GM20431 (cell line): Measurements from ENCODE around the gene EFR3B.
"Not testable (repeated sequence)": the region's sequence is repeated elsewhere in the genome, so short reads cannot be mapped to it uniquely, and the experiment has no call there.

ENCODE experiments used
- in situ Hi-C: fragments of 300-500 bp; cut with MseI, MboI; formaldehyde crosslinking; loops from one replicate; pipeline ENCODE4 v1.15.0; 2020; ENCODE audit warnings: low sequenced_read_pairs; ENCODE audit not compliant: unreplicated experiment

The EFR3B gene

DNA sequence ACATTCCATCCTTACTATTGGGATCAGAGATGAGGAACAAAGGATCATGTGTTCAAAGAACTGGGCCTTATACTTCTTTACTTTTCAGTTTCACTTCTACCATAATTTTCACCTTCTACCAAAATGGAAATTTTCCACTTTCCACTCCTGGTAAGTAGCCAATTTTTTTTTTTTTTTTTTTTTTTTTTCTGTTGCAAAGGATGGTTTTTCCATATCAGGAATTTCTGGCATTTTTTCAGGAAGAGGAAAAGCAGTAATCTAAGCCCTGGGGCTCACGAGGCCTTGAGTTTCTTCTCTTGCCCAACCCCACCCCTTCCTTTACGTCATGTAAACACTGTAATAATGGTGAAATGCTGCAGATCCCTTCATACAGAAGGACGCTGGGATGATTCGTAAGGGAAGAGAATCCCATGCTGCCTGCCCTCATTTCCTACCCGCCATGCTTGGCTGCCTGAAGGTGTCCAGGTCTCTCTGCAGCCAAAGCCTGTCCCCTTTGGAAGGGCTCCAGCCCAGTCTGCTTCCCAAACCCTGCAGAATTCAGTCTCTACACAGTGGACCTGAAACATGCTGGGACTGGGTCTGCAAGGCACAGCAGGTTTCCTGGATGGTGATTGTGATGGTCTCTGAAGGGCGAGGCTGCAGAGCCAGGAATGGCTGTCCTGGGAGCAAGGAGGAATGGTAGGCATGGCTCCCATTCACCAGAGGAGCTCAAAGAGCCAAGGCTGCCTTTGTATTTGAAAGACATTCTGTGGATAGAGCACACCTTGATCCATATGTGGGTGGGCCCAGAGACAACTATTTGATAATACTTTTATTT, 57.0 kb downstream of the EFR3B start:
- in situ Hi-C loops, result no loop called here

DNA sequence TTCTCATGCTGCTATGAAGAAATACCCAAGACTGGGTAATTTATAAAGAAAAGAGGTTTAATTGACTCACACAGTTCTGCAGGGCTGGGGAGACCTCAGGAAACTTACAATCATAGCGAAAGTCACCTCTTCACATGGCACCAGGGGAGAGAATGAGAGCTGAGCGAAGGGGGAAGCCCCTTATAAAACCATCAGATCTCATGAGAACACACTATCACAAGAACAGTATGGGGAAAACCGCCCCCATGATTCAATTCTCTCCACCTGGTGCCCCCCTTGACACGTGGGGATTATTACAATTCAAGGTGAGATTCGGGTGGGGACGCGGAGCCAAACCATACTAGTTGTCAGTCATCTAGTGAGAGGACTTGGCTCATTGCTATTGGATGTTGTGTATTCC, 60.5 kb downstream of the EFR3B start:
- in situ Hi-C loops, result not testable (repeated sequence)

DNA sequence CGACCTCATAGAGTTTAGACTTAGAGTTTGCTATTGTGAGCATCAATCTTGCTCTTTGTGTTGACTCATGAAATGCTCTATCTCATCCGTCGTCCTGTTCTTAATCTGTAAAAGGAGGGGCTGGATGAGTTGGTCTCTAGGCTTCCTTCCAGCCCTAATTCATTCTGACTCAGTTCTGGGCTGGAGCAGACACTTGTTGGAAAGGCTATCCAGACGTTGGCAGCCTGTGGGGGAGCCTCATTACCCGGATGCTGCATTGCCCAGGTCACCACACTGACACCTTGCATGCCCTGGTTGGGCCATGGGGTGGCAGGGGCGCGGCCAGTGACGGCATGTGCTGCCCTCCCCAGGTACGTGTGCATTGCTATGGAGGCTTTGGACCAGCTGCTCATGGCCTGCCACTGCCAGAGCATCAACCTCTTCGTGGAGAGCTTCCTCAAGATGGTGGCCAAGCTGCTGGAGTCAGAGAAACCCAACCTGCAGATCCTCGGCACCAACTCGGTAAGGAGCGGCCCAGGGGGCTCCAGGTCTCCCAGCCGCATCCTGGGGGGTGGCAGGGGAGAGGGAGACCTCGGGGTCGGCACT, 61.5 kb downstream of the EFR3B start:
- in situ Hi-C loops, result no loop called here

DNA sequence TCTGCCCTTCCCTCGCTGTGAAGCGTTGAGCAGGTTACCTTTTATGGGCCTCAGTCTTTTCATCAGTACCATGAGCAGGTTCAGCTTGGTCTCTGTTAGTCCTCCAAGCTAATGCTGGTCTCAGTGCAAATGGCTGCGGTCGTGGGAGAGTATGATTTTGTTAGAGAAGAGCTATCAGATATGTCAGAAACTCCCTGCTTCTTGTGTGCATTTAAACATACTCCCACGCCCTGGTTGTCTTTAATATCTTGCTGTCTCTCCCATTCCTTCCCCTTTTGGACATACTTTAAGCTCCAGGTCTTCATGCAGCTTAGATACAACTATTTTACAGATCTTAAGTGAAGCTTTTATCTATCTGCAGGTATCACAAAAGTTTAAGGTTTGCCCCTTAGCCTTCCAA, 62.9 kb downstream of the EFR3B start:
- in situ Hi-C loops, result no loop called here

DNA sequence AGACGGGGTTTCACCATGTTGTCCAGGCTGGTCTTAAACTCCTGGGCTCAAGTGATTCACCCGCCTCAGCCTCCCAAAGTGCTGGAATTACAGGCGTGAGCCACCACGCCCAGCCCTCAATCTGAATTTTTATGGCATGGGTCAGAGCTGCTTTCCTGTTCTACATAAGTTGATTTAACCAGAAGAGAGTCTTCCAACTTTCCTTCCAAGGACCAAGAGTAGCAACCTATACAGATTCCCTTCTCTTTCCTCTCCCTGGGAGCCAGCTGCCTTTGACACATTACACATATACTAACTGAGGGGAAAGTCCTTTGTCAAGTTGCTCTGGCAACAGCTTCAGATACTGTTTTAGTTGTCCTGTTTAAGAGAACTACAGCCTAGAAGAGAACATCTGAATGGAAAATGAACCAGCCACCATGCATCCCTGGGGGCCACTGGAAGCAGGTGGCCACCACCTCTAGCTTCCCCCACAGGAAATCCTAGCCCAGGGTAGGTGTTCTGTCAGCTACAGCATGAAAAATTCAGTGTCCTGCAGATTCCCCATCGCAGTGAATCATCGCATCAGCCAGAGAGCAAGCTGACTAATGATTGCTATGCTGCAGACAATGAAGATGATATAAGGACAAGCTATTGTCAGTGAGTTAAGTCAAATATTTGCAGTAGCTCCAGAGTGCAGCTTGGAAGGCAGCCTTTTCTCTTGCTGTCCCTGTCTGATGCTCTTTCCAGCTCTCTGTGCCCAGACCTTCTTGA, 63.6 kb downstream of the EFR3B start:
- in situ Hi-C loops, result no loop called here

GRCh38 chr2:25109822-25110221, 67.9 kb downstream of the EFR3B start:
- in situ Hi-C loops, result no loop called here

DNA sequence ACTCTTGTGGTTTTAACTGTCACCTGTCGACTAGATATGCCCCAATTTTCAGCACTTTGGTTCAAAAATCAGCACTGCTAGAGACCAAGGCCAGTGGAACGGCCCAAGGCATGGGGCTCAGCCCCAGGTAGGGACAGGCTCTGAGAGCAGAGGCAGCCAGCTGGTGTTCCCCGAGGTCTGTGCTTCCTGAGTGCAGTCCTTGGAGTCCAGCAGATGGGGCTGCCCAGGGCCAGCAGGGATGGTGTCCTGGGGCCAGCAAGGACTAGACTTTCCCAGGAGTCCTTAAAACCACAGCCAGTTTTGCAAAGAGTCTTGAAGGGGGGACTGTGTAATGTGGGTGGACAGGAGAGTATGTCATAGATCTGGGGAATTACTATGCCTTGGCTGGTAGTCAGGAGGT, 70.2 kb downstream of the EFR3B start:
- in situ Hi-C loops, result no loop called here

GRCh38 chr2:25115249-25115883, 73.5 kb downstream of the EFR3B start:
- in situ Hi-C loops, result no loop called here

DNA sequence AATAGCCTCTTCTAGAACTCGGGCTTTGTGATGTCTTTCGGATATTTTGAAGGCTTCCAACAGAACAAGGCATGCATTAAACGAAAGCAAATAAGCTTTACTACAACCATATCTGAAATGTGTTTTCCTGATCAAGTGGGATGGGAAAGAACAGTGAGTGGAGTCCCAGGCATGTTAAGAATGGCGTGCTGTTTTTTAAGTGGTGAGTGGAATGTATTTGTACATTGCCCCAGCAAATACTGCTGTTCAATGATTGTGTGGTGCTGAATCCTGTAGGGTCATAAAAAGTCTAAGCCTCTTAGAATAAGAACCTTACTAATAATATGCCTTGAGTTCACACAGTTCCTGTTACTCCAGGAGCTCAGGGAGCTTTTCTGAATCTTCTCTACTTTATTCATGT, 74.0 kb downstream of the EFR3B start:
- in situ Hi-C loops, result no loop called here

- in situ Hi-C loops, result no loop called here
Measured at GRCh38 chr2:25116956-25117355, 75.1 kb downstream of the EFR3B start.

DNA sequence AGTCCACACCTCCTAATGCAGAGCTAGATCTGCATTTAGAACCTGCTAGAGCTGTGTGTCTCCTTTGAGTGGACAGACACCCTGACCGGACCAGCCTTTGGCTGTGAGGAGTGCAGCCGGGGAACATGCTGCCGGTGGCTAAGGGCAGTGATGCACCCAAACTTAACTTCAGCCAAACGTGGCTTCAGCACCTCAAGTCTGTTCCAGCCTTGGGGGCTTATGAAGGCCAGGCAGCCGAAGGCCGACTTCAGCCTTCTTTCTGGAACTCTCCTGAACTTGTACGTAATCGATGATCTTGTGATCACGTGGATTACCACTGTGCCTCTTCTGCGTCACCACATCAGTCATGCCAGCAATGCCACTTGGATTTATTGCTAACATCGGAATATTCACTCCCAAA, 77.4 kb downstream of the EFR3B start:
- in situ Hi-C loops, result no loop called here

GRCh38 chr2:25122367-25122766, 80.5 kb downstream of the EFR3B start:
- in situ Hi-C loops, result no loop called here

DNA sequence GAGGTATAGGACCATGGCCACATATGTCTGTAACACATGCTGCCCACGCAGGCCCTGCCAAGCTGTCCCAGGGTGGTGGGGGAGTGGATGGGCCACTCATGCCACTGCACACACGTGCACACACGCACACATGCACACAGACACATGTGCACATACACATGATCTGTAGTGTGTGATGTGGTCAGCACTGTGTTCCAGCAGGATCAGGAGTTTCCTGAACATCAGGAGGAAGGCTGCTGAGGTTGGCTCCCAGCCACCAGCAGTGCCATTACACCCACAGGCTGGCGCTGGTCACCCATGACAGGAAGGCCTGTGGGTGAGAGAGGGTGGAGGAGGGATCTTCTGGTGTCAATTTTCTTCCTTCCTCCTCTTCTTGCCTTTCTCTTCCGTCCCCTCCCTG, 81.8 kb downstream of the EFR3B start:
- in situ Hi-C loops, result no loop called here

DNA sequence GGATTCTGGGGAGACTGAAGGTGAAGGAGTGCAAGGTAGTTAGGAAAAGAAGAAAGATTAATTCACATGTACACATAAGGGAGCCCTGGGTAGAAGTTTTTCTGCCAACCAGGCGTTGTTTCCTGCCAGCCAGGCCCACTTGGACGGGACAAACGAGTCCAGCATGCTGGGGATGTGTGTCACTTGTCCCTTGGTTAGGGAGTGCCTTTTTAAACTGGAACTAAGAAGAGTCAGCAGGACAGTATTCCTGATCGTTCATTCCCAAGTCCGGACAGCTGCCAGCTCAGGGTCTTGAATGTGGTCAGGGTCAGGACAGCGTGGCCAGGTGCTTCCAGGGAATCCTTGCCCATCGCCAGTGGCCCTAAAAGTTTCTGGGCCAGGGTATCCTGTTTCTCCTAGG, 83.3 kb downstream of the EFR3B start:
- in situ Hi-C loops, result loop anchor here (25.0 kb wide), 1 partner anchor 713 kb away; no protein-coding TSS in a partner anchor

DNA sequence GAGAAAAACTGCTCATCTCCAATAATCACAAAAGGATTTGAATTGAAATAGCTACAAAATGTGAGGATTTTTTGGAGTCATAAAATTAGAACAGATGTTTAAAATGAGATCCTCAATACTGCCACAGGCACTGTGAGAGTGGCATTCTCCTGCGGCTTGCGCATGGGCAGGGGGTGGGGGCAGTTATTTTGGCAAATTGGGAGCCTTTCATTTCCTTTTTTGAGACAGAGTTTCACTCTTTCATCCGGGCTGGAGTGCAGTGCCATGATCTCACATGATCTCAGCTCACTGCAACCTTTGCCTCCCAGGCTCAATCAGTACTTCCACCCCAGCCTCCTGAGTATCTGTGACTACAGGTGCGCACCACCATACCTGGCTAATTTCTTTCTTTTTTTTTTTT, 84.1 kb downstream of the EFR3B start:
- in situ Hi-C loops, result loop anchor here (25.0 kb wide), 1 partner anchor 714 kb away; no protein-coding TSS in a partner anchor

GRCh38 chr2:25127071-25127470, 85.2 kb downstream of the EFR3B start:
- in situ Hi-C loops, result loop anchor here (25.0 kb wide), 1 partner anchor 715 kb away; no protein-coding TSS in a partner anchor

- in situ Hi-C loops, result loop anchor here (25.0 kb wide), 1 partner anchor 715 kb away; no protein-coding TSS in a partner anchor
Measured at GRCh38 chr2:25127646-25128045, 85.8 kb downstream of the EFR3B start.

GRCh38 chr2:25129901-25130520, 88.1 kb downstream of the EFR3B start:
- in situ Hi-C loops, result loop anchor here (5.0 to 25.0 kb wide), 2 partner anchors 143 to 718 kb away; no protein-coding TSS in a partner anchor

- in situ Hi-C loops, result loop anchor here (5.0 to 25.0 kb wide), 2 partner anchors 144 to 719 kb away; no protein-coding TSS in a partner anchor
Measured at GRCh38 chr2:25131253-25131566, 89.3 kb downstream of the EFR3B start.
